ENCODE results near the gene CEP85L. TPM values are rescaled to one million over a fixed set of nuclear protein-coding genes. Genes with fewer than 3 reads are reported as not detected.

Gene CEP85L
- total and polyA plus RNA-seq, 2 of the 4 experiments (the other 2 are of a cell fraction) = 2.3 to 25.6 TPM

DNA sequence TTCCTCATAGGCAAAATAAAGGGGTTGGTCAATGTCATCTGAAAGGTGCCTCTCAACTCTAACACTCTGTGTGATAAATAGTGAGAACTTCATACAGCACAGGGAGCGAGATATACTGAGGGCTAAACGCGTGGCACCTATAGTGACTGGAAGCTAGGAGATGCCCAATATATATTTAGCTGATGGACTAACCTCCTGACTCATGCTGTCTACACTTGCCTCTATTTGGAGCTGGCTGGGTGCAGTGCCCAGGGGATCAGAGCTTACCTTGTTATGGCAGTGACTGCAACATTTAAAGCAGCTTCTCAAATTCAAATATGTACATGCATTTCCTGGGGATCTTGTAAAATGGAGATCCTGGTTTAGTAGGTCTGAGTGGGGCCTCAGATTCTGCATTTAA is 214.9 kb downstream of the CEP85L start:
- no peak overlapping the region for H4K5ac ChIP-seq (ENCODE audit: low read depth, low read length)
- in situ Hi-C loops (cut with MboI; ENCODE audit: low sequenced_read_pairs) = no loop called here
- CTCF ChIA-PET = no interaction called here
- no peak overlapping the region for H2BK5ac ChIP-seq (ENCODE audit: low read depth, low read length, poor library complexity, severe bottlenecking)
- DNase-seq = no peak
- H3K79me1 ChIP-seq (ENCODE audit: low read depth in 1 of 2, low read length in 2 of 2) = no peaks in the 10 kb centered on the region
- H2BK120ac ChIP-seq (ENCODE audit: low read depth, low read length) = no peak overlapping the region
- H3K4me3 ChIP-seq (ENCODE audit: insufficient read depth, low read depth, low read length) = no peak overlapping the region
- no peaks in the 10 kb centered on the region for H3K9me1 ChIP-seq (ENCODE audit: insufficient read depth, low read length)
- H4K91ac ChIP-seq (ENCODE audit: insufficient read depth, low read depth, low read length) = no peak overlapping the region
- H3K4me1 ChIP-seq (ENCODE audit: control insufficient read depth, insufficient read depth, low read length) = no peaks in the 10 kb centered on the region
- H3K4ac ChIP-seq (ENCODE audit: low read depth, low read length) = no peak overlapping the region
- no peaks in the 10 kb centered on the region for H3K9me3 ChIP-seq (ENCODE audit: control insufficient read depth, insufficient read depth, low read length)
- no peak overlapping the region for H3K23ac ChIP-seq (ENCODE audit: low read depth, low read length)
- H4K20me1 ChIP-seq (ENCODE audit: insufficient read depth, low read length) = no peaks in the 10 kb centered on the region
- TF ChIP-seq BHLHE40 (IDR thresholded peaks at IDR 0.05; ENCODE audit: low read depth, low read length) (no peak), FOS (IDR thresholded peaks at IDR 0.05; ENCODE audit: low read depth, low read length) (no peak), NFE2L2 (IDR thresholded peaks at IDR 0.05; ENCODE audit: low read depth, low read length) (no peak), CHD1 (IDR thresholded peaks at IDR 0.05; ENCODE audit: low read depth, low read length) (no peak), RCOR1 (IDR thresholded peaks at IDR 0.05; ENCODE audit: insufficient replicate concordance, low read length) (no peak), SMC3 (IDR thresholded peaks at IDR 0.05; ENCODE audit: low read depth, low read length) (no peak), MAZ (IDR thresholded peaks at IDR 0.05; ENCODE audit: borderline replicate concordance, low read depth, low read length) (no peak), POLR2A (IDR thresholded peaks at IDR 0.05; ENCODE audit: low read depth, low read length) (no peak), MXI1 (IDR thresholded peaks at IDR 0.05; ENCODE audit: borderline replicate concordance, low read depth, low read length) (no peak), RFX5 (IDR thresholded peaks at IDR 0.05; ENCODE audit: low read depth, low read length) (no peak), CEBPB (IDR thresholded peaks at IDR 0.05; ENCODE audit: low read depth, low read length) (no peak), RAD21 (IDR thresholded peaks at IDR 0.05; ENCODE audit: low read length) (no peak), MAFK (IDR thresholded peaks at IDR 0.05; ENCODE audit: low read depth, low read length) (no peak)
- TF ChIP-seq, protein P1, sequence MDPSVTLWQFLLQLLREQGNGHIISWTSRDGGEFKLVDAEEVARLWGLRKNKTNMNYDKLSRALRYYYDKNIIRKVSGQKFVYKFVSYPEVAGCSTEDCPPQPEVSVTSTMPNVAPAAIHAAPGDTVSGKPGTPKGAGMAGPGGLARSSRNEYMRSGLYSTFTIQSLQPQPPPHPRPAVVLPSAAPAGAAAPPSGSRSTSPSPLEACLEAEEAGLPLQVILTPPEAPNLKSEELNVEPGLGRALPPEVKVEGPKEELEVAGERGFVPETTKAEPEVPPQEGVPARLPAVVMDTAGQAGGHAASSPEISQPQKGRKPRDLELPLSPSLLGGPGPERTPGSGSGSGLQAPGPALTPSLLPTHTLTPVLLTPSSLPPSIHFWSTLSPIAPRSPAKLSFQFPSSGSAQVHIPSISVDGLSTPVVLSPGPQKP (IDR thresholded peaks at IDR 0.05; ENCODE audit: borderline replicate concordance, low read depth, low read length) = no peak
- TF ChIP-seq, protein P2, sequence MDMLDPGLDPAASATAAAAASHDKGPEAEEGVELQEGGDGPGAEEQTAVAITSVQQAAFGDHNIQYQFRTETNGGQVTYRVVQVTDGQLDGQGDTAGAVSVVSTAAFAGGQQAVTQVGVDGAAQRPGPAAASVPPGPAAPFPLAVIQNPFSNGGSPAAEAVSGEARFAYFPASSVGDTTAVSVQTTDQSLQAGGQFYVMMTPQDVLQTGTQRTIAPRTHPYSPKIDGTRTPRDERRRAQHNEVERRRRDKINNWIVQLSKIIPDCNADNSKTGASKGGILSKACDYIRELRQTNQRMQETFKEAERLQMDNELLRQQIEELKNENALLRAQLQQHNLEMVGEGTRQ (IDR thresholded peaks at IDR 0.05; ENCODE audit: low read depth, low read length) = no peak
- TF ChIP-seq, protein P3, sequence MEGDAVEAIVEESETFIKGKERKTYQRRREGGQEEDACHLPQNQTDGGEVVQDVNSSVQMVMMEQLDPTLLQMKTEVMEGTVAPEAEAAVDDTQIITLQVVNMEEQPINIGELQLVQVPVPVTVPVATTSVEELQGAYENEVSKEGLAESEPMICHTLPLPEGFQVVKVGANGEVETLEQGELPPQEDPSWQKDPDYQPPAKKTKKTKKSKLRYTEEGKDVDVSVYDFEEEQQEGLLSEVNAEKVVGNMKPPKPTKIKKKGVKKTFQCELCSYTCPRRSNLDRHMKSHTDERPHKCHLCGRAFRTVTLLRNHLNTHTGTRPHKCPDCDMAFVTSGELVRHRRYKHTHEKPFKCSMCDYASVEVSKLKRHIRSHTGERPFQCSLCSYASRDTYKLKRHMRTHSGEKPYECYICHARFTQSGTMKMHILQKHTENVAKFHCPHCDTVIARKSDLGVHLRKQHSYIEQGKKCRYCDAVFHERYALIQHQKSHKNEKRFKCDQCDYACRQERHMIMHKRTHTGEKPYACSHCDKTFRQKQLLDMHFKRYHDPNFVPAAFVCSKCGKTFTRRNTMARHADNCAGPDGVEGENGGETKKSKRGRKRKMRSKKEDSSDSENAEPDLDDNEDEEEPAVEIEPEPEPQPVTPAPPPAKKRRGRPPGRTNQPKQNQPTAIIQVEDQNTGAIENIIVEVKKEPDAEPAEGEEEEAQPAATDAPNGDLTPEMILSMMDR (conservative IDR thresholded peaks at IDR 0.05; ENCODE audit: low read depth, low read length) = no peak
- H2AFZ ChIP-seq (replicated peaks; ENCODE audit: low read length, poor library complexity) = no peak overlapping the region
- WGBS, 2 experiments (ENCODE audit: extremely low coverage in 2 of 2, insufficient read length in 1 of 2) = no CpG with 5 or more reads among the region's 3 CpGs
- POLR2A ChIA-PET (ENCODE audit: unreplicated experiment) = no interaction called here
- no peaks in the 10 kb centered on the region for H3K36me3 ChIP-seq (ENCODE audit: control insufficient read depth, insufficient read depth, low read length)
- no peak overlapping the region for H3K18ac ChIP-seq (ENCODE audit: low read depth, low read length)
- H4K8ac ChIP-seq (ENCODE audit: low read depth in 2 of 2, low read length in 2 of 2) = no peak overlapping the region
- no peak overlapping the region for H3K4me2 ChIP-seq (ENCODE audit: low read depth, low read length)
- H3K27me3 ChIP-seq (ENCODE audit: control insufficient read depth, insufficient read depth, low read length) = no peaks in the 10 kb centered on the region
- no peak for ATAC-seq (ENCODE audit: low read depth)
- intact Hi-C loops (cut with micrococcal nuclease) = no loop called here
- no peak overlapping the region for H3K9ac ChIP-seq (ENCODE audit: low read depth, low read length)
- BruUV-seq (replicated peaks) = no TSS peak
- no peak overlapping the region for H2AK5ac ChIP-seq (ENCODE audit: low read depth, low read length)
- H2AK9ac ChIP-seq (replicated peaks; ENCODE audit: low read depth, low read length, poor library complexity) = no peak overlapping the region
- H3K14ac ChIP-seq (replicated peaks; ENCODE audit: low read depth, low read length) = no peak overlapping the region
- no peak overlapping the region for H3K56ac ChIP-seq (ENCODE audit: extremely low read depth, insufficient read depth, low read length)
- no peak overlapping the region for H3K27ac ChIP-seq (ENCODE audit: insufficient read depth, low read length)
- no peak overlapping the region for H2BK20ac ChIP-seq (ENCODE audit: low read depth, low read length)
- dilution Hi-C loops (cut with HindIII; ENCODE audit: low sequenced_read_pairs, unreplicated experiment) = no loop called here
- H2BK15ac ChIP-seq (ENCODE audit: low read depth, low read length) = no peak overlapping the region
